Measurements from ENCODE around the gene MCF2L2. TPM values are rescaled to one million over a fixed set of nuclear protein-coding genes. Genes with fewer than 3 reads are reported as not detected.
A peak's percentile ranks its signal among the peaks of the same experiment; 100 is the strongest.

The MCF2L2 gene
- total RNA-seq, 2 donors from 2014 or later = 0.25 to 1.4 TPM

DNA sequence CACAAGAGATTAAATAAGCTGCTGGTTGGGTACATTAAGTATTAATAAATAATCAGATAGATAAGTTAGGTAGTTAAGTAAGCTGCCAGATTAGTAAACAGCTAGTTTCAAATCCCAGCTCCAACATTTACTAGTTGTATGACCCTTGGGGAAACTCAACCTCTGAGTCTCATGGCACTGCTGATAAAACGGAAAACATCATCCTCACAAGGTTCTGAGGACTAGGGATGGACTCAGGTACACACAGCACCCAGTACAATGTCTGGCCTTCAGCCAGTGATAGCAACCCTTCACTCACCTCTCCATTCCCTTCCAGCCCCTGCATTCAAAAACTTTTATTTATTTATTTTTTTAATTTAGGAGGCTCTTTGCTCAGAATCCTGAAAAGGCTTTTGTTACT, 143.1 kb downstream of the MCF2L2 start:
- Histone ChIP-seq H3K36me3 (no peaks in the 10 kb centered on the region), H3K27me3 (no peaks in the 10 kb centered on the region), H3K4me1 (peaks cover 7% of the 10 kb centered on the region), H3K27ac (peak overlapping the region; percentile 72), H3K9me3 (no peaks in the 10 kb centered on the region), H3K4me3 (no peak overlapping the region), H3K9ac (ENCODE audit: low read depth in 2 of 2, low read length in 2 of 2) (no peak overlapping the region)
- TF ChIP-seq, protein P1, sequence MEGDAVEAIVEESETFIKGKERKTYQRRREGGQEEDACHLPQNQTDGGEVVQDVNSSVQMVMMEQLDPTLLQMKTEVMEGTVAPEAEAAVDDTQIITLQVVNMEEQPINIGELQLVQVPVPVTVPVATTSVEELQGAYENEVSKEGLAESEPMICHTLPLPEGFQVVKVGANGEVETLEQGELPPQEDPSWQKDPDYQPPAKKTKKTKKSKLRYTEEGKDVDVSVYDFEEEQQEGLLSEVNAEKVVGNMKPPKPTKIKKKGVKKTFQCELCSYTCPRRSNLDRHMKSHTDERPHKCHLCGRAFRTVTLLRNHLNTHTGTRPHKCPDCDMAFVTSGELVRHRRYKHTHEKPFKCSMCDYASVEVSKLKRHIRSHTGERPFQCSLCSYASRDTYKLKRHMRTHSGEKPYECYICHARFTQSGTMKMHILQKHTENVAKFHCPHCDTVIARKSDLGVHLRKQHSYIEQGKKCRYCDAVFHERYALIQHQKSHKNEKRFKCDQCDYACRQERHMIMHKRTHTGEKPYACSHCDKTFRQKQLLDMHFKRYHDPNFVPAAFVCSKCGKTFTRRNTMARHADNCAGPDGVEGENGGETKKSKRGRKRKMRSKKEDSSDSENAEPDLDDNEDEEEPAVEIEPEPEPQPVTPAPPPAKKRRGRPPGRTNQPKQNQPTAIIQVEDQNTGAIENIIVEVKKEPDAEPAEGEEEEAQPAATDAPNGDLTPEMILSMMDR (IDR thresholded peaks at IDR 0.05) = no peak
- intact Hi-C loops (cut with DNase I) = no loop called here
- DNase-seq = no peak

DNA sequence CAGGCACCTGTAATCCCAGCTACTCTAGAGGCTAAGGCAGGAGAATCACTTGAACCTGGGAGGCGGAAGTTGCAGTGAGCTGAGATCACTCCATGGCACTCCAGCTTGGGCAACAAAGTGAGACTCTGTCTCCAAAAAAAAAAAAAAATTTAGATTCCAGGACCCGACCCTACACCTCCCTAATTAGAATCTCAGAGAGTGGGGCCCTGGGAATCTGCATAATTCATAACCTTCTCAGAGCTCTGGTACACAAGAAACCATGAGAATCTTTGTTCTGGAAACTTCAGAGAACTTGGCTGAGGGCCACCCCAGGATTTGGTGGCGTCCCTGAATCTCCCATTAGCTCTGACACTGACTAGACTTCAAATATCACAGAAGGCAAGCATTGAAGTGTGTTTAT, 143.8 kb downstream of the MCF2L2 start:
- Histone ChIP-seq H3K9ac (ENCODE audit: low read depth in 2 of 2, low read length in 2 of 2) (no peak overlapping the region), H3K4me1 (peaks cover 7% of the 10 kb centered on the region), H3K27me3 (no peaks in the 10 kb centered on the region), H3K36me3 (no peaks in the 10 kb centered on the region), H3K9me3 (no peaks in the 10 kb centered on the region), H3K4me3 (no peak overlapping the region), H3K27ac (no peak overlapping the region)
- DNase-seq = no peak
- TF ChIP-seq, protein P1 (IDR thresholded peaks at IDR 0.05) = no peak
- intact Hi-C loops (cut with DNase I) = no loop called here

DNA sequence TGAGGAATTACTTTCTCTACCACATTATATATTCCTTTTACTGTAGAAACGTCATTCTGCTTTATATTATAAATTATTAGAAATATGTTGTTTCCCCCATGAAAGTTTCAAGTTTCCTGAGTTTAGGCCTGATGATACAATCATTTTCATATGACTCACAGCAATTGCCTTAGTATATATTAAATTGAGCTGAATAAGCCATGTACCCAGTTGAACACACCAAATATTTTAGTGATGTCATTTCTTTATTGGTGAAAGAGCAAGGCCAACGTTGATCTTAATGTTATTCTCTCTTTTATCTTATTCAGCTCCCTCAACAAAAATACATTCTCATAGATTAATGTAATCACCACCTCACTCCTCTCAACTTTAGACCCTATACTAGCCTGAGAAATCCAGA, 144.5 kb downstream of the MCF2L2 start:
- no peak for DNase-seq
- H3K27ac ChIP-seq = no peak overlapping the region
- TF ChIP-seq, protein P1 (IDR thresholded peaks at IDR 0.05) = no peak
- no peaks in the 10 kb centered on the region for H3K9me3 ChIP-seq
- no peaks in the 10 kb centered on the region for H3K27me3 ChIP-seq
- no peak overlapping the region for H3K4me3 ChIP-seq
- H3K36me3 ChIP-seq = no peaks in the 10 kb centered on the region
- peaks cover 7% of the 10 kb centered on the region for H3K4me1 ChIP-seq
- H3K9ac ChIP-seq (ENCODE audit: low read depth in 2 of 2, low read length in 2 of 2) = no peak overlapping the region
- intact Hi-C loops (cut with DNase I) = no loop called here

DNA sequence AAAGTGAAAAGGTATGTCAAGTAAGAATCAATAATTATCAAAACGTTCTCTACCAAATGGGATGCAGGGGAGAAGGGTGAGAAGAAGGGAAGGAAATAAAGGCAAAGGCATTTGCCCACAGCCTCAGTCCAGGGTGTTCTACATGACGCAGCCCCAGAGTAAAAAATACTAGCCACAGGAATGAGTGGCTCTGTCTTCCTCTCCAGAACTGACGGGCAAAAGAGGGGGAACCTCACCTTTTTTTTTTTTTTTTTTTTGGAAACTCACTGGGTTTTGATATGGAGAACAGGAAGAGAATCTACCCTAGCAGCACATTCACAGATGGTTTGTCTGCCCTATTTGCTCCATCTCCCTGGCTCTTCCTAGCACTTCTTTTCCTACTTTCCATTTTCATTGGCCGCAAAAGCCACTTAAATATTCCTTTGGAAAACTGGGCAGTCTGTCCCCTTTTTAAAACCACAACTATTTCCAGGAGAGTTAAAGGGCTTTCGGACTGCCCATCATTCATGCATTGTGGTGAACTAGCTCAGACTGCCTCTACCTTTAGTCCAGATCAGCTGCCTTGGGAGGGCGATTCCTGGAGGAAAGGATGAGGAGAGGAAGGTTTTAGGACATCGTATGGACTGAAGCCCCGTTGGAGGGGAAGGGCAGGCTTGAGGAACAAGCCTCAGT, 147.2 kb downstream of the MCF2L2 start:
- intact Hi-C loops (cut with DNase I) = no loop called here
- no peaks in the 10 kb centered on the region for H3K36me3 ChIP-seq
- H3K9me3 ChIP-seq = no peaks in the 10 kb centered on the region
- TF ChIP-seq, protein P1 (IDR thresholded peaks at IDR 0.05) = no peak
- H3K4me1 ChIP-seq = peaks cover 7% of the 10 kb centered on the region
- H3K4me3 ChIP-seq = no peak overlapping the region
- H3K27ac ChIP-seq = no peak overlapping the region
- H3K9ac ChIP-seq (ENCODE audit: low read depth in 2 of 2, low read length in 2 of 2) = no peak overlapping the region
- H3K27me3 ChIP-seq = no peaks in the 10 kb centered on the region
- no peak for DNase-seq

DNA sequence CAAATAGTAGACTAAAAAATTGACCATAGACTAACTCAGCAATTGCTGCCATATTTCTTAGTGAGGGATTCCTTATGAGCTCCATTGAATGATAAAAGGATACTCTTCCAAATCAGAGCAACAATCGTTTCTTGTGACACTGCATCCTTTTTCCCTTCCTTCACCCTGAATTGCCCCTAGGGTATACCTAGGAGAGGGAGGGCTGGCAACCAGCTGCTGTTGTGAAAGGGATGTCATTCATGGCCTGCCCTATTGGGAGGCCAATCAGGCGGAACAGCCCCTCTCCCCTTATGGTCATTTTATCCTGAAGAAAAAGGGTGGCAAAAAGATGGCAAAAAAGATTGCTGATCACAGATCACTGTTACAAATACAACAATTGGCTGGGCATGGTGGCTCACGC, 149.0 kb downstream of the MCF2L2 start:
- H3K4me1 ChIP-seq = no peaks in the 10 kb centered on the region
- H3K4me3 ChIP-seq = no peak overlapping the region
- no peaks in the 10 kb centered on the region for H3K9me3 ChIP-seq
- no peak for DNase-seq
- TF ChIP-seq, protein P1 (IDR thresholded peaks at IDR 0.05) = no peak
- intact Hi-C loops (cut with DNase I) = no loop called here
- H3K27ac ChIP-seq = no peak overlapping the region
- H3K9ac ChIP-seq (ENCODE audit: low read depth in 2 of 2, low read length in 2 of 2) = no peak overlapping the region
- H3K27me3 ChIP-seq = no peaks in the 10 kb centered on the region
- H3K36me3 ChIP-seq = no peaks in the 10 kb centered on the region
